ENCODE measurements around the gene NECAB3. TPM values are rescaled to one million over a fixed set of nuclear protein-coding genes. Genes with fewer than 3 reads are reported as not detected.
A peak's percentile ranks its signal among the peaks of the same experiment; 100 is the strongest.

The NECAB3 gene
- total RNA-seq, result 10 to 100 TPM; 30.6 to 71.9 (median 52.9) TPM

DNA sequence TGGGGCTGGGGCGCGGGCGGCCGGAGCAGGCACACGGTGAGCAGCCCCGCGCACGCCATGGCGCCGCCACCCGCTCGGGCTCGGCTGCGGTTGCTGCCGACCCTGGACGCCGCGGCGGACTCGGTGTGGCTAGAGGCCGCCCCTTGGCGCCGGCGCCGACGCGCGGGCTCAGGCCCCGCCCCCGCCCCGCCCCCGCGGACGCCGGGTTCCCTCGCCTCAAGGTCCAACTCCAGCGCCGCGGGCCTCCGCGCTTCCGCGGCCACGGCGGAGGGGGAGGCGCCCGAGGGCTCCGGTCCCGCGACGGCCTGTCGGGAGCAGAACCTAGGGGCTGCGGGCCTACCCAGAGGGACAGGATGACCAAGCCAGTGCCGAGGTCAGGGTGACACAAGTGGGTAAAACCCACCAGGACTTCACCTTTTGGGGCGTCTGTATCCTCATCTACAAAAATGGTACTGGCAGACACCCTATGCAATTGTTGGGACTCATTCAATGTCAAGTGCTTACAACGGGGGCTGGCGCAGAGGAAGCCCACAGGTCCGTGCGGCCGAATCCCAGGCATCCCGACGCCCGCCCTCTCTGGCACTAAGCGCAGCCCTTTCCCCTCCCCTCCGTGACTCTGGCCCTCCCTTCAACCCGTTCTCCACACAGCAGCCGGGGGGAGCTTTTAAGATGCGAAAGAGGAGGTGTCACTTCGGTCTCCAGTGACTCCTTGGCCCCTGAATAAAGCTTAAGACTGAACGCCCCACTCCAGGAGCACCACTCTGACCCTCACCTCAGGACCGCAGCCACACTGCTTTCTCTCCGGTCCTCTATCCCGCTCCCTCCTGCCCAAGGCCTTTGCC lies at the start of gene NECAB3:
Gene NECAB3, minus strand, starts transcription at position 135 of the 842 bp plus-strand sequence. Its CDS starts 76 bp downstream, at position 59.
- H3K27ac ChIP-seq, result peak within 1 kb of the TSS; percentile 92 to 97 (median 94)
- H3K9me3 ChIP-seq, result no peaks in the 10 kb centered on the region
- 8 to 19% methylated on average over 2 to 6 of the region's 73 CpGs for WGBS, 2 donors (ENCODE audit: low coverage in 1 of 2)
- no peaks in the 10 kb centered on the region for H3K27me3 ChIP-seq
- H3K4me3 ChIP-seq, result peak within 1 kb of the TSS; percentile 56 to 90
- peak; percentile 88 for ATAC-seq
- TF ChIP-seq POLR2A (IDR thresholded peaks at IDR 0.05) (peak; percentile 61 to 73), POLR2AphosphoS5 (IDR thresholded peaks at IDR 0.05) (peak; percentile 36), EP300 (IDR thresholded peaks at IDR 0.05) (no peak), CTCF (IDR thresholded peaks at IDR 0.05) (peak in 2 of 4 experiments; percentile 2 to 8)
- H3K4me1 ChIP-seq, result peaks cover 0 to 89% (median 42%) of the 10 kb centered on the region in 3 donors
- H3K36me3 ChIP-seq, result peaks cover 0 to 23% of the 10 kb centered on the region in 2 donors

DNA sequence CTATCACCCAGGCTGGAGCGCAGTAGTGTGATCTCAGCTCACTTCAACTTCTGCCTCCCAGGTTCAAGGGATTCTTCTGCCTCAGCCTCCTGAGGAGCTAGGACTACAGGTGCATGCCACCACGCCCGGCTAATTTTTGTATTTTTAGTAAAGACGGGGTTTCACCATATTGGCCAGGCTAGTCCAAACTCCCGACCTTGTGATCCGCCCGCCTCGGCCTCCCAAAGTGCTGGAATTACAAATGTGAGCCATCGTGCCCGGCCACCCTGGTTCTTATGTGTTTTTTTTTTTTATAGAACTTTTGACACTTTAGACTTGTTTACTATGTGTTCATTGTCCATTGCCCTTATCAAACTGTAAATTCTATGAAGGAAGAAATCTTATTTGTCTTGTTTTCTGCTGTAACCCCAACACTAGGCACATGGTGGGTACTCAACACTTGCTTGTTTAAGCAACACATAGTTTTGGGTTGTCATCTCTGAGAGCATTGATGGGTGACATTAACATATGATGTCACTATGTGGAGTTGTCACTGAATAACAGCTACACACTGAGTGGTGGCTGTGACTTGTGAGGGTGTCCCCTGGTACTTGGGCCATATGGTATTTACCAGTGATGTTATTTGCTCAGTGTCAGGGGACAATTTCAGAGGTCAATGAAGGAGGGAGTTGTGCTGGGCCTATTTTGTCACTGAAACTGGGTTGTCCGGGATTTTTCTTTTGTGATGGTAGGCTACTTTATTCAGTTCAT lies 47.3 kb upstream of the NECAB3 start:
- Histone ChIP-seq H3K36me3 (no peaks in the 10 kb centered on the region), H3K27ac (no peak overlapping the region), H3K9me3 (no peaks in the 10 kb centered on the region), H3K4me3 (no peak overlapping the region), H3K4me1 (peaks cover 0 to 21% (median 11%) of the 10 kb centered on the region in 3 donors), H3K27me3 (no peaks in the 10 kb centered on the region)
- ATAC-seq, result no peak
- 90 to 93% methylated on average over 4 to 10 of the region's 11 CpGs for WGBS, 2 donors (ENCODE audit: low coverage in 1 of 2)
- TF ChIP-seq EP300 (IDR thresholded peaks at IDR 0.05) (no peak), CTCF (IDR thresholded peaks at IDR 0.05) (no peak), POLR2A (IDR thresholded peaks at IDR 0.05) (no peak), POLR2AphosphoS5 (IDR thresholded peaks at IDR 0.05) (no peak)

- Histone ChIP-seq H3K27me3 (no peaks in the 10 kb centered on the region), H3K4me1 (peaks cover 0 to 21% (median 11%) of the 10 kb centered on the region in 3 donors), H3K36me3 (peaks cover 0 to 3% of the 10 kb centered on the region in 2 donors), H3K9me3 (no peaks in the 10 kb centered on the region), H3K27ac (peak within 1 kb of the TSS in 3 of 4 donors; percentile 78 to 83 (median 78)), H3K4me3 (peak within 1 kb of the TSS; percentile 55 to 75)
- WGBS, 2 donors (ENCODE audit: low coverage in 1 of 2), result 8% methylated on average over 4 to 8 of the region's 46 CpGs
- ATAC-seq, result peak; percentile 100
- TF ChIP-seq EP300 (IDR thresholded peaks at IDR 0.05) (no peak), POLR2A (IDR thresholded peaks at IDR 0.05) (peak; percentile 36 to 47), CTCF (IDR thresholded peaks at IDR 0.05) (peak in 1 of 4 experiments; percentile 21), POLR2AphosphoS5 (IDR thresholded peaks at IDR 0.05) (peak; percentile 60)
These were observed 45.9 kb upstream of the NECAB3 start, which contains the start of gene PXMP4 for GRCh38 chr20:33719989-33720709. Gene PXMP4 (minus strand): TSS chr20:33720310. CDS start chr20:33720207, 103 bp downstream.

DNA sequence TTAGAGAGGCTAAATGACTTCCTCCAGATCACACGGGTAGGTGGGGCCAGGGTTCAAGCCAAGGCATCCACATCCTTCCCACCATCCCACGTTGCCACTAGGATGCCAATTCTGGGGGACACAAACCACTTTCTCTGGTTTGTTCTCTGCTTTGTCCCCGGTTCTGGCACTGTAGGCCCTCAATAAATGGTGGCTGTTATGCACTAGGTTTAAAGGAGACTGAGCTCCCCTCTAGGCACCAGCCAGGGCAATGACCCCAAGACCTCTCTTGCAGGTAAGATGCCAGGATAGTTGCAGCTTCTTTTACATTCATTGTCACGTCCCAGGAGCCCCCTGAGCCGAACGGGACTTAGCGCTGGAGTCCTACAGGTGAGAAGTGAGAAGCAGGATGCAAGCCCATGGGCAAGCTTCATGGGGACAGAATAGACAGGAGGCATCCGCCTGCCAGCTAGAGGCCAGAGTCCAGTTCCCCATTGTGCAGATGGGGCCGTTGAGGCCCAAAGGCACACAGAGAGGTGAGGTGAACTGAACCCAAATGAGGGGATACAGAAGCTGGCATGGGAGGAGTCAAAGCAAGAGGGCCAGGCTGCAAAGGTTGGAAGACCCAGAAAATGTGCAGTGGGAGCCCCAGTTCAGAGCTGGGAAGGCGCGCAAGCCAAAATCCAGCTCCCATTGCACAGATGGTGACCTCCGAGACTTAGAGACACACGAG lies 45.2 kb upstream of the NECAB3 start:
- peaks cover 0 to 21% (median 11%) of the 10 kb centered on the region in 3 donors for H3K4me1 ChIP-seq
- H3K27ac ChIP-seq, result peak overlapping the region in 3 of 4 donors; percentile 78 to 83 (median 78)
- no peaks in the 10 kb centered on the region for H3K9me3 ChIP-seq
- 16 to 33% methylated on average over 4 to 5 of the region's 13 CpGs for WGBS, 2 donors (ENCODE audit: low coverage in 1 of 2)
- peaks cover 0 to 10% of the 10 kb centered on the region in 2 donors for H3K36me3 ChIP-seq
- ATAC-seq, result no peak
- no peak for TF ChIP-seq CTCF (IDR thresholded peaks at IDR 0.05)
- no peak for TF ChIP-seq POLR2A (IDR thresholded peaks at IDR 0.05)
- no peak for TF ChIP-seq EP300 (IDR thresholded peaks at IDR 0.05)
- TF ChIP-seq POLR2AphosphoS5 (IDR thresholded peaks at IDR 0.05), result no peak
- peak overlapping the region; percentile 55 to 75 for H3K4me3 ChIP-seq
- no peaks in the 10 kb centered on the region for H3K27me3 ChIP-seq
